ENCODE measurements around the gene FAM107B.
"Not testable (repeated sequence)": the region's sequence is repeated elsewhere in the genome, so short reads cannot be mapped to it uniquely, and the experiment has no call there.

FAM107B gene

GRCh38 chr10:14774797-14775196 is at the start of gene FAM107B:
Gene FAM107B, minus strand, starts transcription at chr10:14774897. Its CDS starts 234 bp downstream, at chr10:14774663.
- no peak for DNase-seq

- DNase-seq, result no peak
These were observed 49.3 kb upstream of the FAM107B start for GRCh38 chr10:14823966-14824365.

GRCh38 chr10:14822879-14823755 is 48.4 kb upstream of the FAM107B start:
- DNase-seq, result no peak

- no peak for DNase-seq
These were observed 47.1 kb upstream of the FAM107B start for GRCh38 chr10:14821635-14822375.

GRCh38 chr10:14820775-14821154 is 46.1 kb upstream of the FAM107B start:
- DNase-seq, result no peak

GRCh38 chr10:14820010-14820774 is 45.5 kb upstream of the FAM107B start:
- no peak for DNase-seq

- not testable (repeated sequence) for DNase-seq
These were observed 42.0 kb upstream of the FAM107B start for GRCh38 chr10:14816717-14817116.

- no peak for DNase-seq
These were observed 41.0 kb upstream of the FAM107B start for GRCh38 chr10:14815681-14816080.

GRCh38 chr10:14812271-14812670 is 37.6 kb upstream of the FAM107B start:
- no peak for DNase-seq

- no peak for DNase-seq
These were observed 36.6 kb upstream of the FAM107B start for GRCh38 chr10:14810969-14811953.

- no peak for DNase-seq
These were observed 31.6 kb upstream of the FAM107B start for GRCh38 chr10:14806318-14806717.

- no peak for DNase-seq
These were observed 29.1 kb upstream of the FAM107B start for GRCh38 chr10:14803827-14804226.

GRCh38 chr10:14801723-14802122 is 27.0 kb upstream of the FAM107B start:
- no peak for DNase-seq

GRCh38 chr10:14800397-14800796 is 25.7 kb upstream of the FAM107B start:
- no peak for DNase-seq

GRCh38 chr10:14798636-14799035 is 23.9 kb upstream of the FAM107B start:
- no peak for DNase-seq

GRCh38 chr10:14787938-14788337 is 13.2 kb upstream of the FAM107B start:
- no peak for DNase-seq

GRCh38 chr10:14784459-14785055 is 9.9 kb upstream of the FAM107B start:
- no peak for DNase-seq

- no peak for DNase-seq
These were observed 8.1 kb upstream of the FAM107B start for GRCh38 chr10:14782691-14783363.

GRCh38 chr10:14781763-14782162 is 7.1 kb upstream of the FAM107B start:
- no peak for DNase-seq

GRCh38 chr10:14779001-14779651 is 4.4 kb upstream of the FAM107B start:
- DNase-seq, result no peak

- no peak for DNase-seq
These were observed 1.8 kb upstream of the FAM107B start for GRCh38 chr10:14776546-14776945.

All from NCI-H524 treated with DMSO at 0.1 percent for 48 hours (cell line).